Measurements from ENCODE around the gene SEMA5A.

GRCh38 chr5:9240431-9240830 lies 305.4 kb downstream of the SEMA5A start:
- TF ChIP-seq REST (IDR thresholded peaks at IDR 0.05; ENCODE audit: insufficient read depth in 1 of 2, low read depth in 2 of 2, low read length in 2 of 2) (no peak), POLR2AphosphoS5 (IDR thresholded peaks at IDR 0.05; ENCODE audit: low read depth, low read length) (no peak), SIN3A (IDR thresholded peaks at IDR 0.05; ENCODE audit: borderline replicate concordance, insufficient read depth, low read length) (no peak), TAF1 (IDR thresholded peaks at IDR 0.05; ENCODE audit: borderline replicate concordance, insufficient read depth, low read length) (no peak)
